T-helper 2 cell treated with Interferon-gamma antibody and Interleukin-4, amounts not matched to agents 100 ng/mL and 5 ng/mL, for 36 hours (primary cell): Measurements from ENCODE around the gene NUB1. TPM values are rescaled to one million over a fixed set of nuclear protein-coding genes. Genes with fewer than 3 reads are reported as not detected.

Experiments
- intact Hi-C: fragments of 100-400 bp; cut with micrococcal nuclease; formaldehyde crosslinking; loops from one replicate; pipeline ENCODE4 v1.15.1; 2023
- total RNA-seq: library from RNA; stranded (reverse); gene quantifications from 2 replicates; pipeline ENCODE4 v1.2.3, GENCODE V29; 2022

The NUB1 gene
- total RNA-seq, 1 donor from 2014 or later = 60.2 TPM

- intact Hi-C loops = no loop called here
These were observed 46.8 kb downstream of the NUB1 start for GRCh38 chr7:151388430-151388829.

DNA sequence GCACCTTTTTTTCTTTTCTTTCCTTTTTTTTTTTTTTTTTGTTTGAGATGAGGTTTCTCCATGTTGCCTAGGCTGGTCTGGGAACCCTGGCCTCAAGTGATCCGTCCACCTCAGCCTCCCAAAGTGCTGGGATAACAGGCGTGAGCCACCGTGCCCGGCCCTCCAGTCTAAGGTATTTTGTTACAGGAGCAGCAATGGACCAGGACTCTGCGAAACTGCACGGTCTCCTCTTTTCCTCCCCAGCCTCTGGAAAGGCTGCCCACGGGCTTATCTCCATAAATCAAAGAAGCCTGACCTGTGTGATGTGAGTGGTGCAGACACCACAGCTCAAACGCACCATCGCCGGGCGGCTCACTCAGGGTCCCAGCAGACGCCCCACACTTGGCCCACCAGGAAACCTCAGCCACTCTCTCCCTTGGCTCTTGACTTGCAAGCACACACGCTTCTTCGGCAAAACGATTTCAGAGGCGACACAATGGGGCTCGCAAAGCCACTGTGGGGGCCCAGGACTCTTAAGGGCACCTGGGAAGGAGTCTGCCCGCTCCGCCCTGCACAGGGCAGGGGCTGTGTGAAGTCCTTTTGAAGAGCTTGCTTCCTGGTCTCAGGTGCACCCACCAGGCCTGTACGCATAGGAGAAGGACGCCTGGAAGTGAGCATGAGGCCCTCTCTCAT is 47.6 kb downstream of the NUB1 start:
- intact Hi-C loops = no loop called here

- intact Hi-C loops = no loop called here
These were observed 48.4 kb downstream of the NUB1 start for GRCh38 chr7:151389768-151390597.

GRCh38 chr7:151390598-151391357 is 49.2 kb downstream of the NUB1 start:
- intact Hi-C loops = no loop called here

DNA sequence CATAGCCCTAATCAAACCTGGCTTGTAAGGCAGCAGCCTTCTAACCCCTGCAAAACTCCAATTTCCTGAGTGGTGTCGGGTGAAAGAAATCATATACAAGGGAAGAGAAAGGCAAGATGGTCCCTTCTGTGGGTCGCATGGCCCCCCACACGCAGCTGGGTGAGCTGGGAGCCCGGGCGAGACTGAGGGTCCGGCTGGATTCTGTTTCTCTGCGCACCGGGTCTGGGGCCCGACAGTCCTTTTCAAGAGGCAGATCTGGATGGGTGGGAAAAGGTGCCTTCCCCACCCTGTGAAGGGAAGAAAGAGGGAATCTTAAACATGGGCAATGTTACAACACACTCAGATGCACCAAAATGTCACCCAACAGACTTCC is 49.7 kb downstream of the NUB1 start:
- intact Hi-C loops = no loop called here

- intact Hi-C loops = no loop called here
These were observed 50.4 kb downstream of the NUB1 start for GRCh38 chr7:151392002-151392401.

- intact Hi-C loops = no loop called here
These were observed 50.8 kb downstream of the NUB1 start for GRCh38 chr7:151392426-151392825.

DNA sequence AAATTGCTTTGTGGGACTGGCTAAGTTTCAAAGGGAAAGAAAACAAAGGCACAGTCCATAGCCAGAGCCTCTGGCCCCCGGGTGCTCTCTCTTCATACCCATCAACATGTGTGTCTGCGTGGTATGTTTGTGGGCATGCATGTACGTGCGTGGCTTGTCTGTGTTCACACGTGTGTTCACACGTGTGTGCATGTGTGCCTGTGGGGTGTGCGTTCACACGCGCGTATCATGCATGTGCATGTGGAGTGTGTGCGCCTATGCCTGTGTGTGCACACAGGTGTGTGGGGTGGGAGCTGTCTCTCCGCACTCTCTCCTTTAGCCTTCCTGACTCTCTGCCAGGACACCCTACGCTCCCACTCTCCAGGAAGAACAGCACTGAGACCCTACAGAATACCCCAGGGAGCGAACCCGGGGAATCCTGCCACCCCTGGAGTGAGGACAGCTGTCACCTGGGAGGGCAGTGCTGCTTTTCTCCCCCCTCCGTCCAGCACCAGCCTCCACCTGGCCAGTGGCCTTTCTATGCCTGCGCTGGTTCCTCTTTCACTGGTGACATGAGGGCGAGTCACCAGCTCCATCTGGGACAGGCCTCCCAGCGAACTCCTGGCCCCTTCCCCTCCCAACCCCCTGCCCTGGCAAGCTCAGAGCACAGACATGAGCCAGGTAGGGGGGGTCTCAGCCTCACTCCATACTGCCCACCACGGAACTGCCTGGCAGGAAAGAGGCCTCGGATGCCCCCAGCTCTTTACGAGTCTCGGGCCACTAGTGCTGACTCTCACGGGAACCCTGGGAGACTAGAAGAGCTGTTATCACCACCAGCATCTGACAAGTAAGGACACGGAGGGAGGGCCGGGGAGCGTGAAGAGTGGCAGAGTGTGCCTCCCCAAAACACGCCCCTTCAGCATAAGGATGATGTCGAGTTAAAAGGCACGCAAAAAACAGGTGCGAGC is 51.7 kb downstream of the NUB1 start:
- intact Hi-C loops = no loop called here

- intact Hi-C loops = no loop called here
These were observed 52.7 kb downstream of the NUB1 start for GRCh38 chr7:151394076-151395035.

GRCh38 chr7:151395036-151395367 is 53.4 kb downstream of the NUB1 start:
- intact Hi-C loops = no loop called here

GRCh38 chr7:151396328-151396970 is 54.8 kb downstream of the NUB1 start:
- intact Hi-C loops = no loop called here

DNA sequence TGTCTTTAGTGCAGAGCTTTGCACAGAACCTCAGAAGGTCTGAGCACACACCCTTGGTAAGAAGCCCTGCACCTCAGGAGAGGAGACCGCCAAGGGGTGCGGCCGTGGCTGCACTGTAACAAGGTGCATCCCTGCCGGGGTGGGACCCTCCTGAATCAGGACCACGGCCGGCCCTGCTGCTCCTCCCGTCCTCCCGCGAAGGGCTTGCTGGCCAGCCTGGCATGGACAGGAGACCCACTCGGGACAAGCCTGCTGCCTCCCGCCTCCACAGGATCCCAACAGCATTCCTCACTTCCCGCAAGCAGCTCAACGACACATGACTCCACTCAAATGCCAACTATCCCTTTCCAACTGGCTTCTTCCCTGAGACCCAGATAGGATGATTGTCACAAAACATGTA is 55.4 kb downstream of the NUB1 start:
- intact Hi-C loops = no loop called here

DNA sequence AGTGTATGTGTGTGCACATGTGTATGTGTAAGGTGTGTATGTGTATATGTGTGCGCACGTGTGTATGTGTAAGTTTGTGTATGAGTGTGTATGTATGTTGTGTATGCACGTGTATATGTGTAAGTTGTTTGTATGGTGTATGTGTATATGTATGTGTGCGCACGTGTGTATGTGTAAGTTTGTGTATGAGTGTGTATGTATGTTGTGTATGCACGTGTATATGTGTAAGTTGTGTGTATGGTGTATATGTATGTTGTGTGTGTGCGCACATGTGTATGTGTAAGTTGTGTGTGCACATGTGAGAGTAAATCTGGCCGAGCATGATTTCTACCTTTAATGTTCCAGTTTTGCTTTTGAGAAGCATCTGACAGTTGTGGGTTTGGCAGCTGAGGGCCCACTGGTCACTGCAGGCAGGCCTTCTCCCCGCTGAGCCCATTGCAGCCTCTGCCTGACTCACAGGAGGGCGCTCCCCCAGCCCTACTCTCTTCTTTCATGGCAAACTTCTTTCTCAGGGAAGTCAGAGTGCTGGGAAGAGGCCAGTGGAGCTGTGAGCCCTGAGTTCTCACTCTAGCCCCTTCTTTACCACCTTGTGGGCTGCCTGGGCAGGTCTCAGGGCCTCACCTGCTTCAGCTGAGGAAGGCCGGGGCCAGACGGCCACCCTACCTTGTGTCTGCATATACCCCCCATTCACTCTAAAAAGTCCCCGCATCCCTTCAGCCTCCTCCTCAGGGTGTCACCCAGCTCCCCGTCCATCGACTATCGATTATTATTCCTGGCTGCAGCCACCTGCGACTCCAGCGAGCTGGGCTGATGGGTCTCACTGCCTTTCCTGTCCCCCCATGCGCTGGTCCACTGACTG is 57.1 kb downstream of the NUB1 start:
- intact Hi-C loops = no loop called here

DNA sequence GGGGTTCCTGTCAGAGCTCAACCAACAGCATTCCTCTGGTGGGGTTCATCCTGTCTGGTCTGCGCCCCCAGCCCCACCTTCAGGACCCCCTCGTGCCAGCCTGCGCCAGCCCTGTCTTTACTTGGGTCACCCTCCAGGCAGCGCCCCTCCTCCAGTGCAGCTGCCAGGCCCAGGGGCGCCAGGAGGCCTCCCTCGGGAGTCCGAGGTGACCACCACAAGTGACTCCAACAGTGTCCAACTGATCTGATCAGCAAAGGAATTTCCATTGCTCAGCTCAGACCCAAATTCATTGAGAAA is 57.6 kb downstream of the NUB1 start:
- intact Hi-C loops = no loop called here

- intact Hi-C loops = no loop called here
These were observed 58.3 kb downstream of the NUB1 start for GRCh38 chr7:151399906-151400305.

- intact Hi-C loops = no loop called here
These were observed 59.2 kb downstream of the NUB1 start for GRCh38 chr7:151400626-151401315.

- intact Hi-C loops = no loop called here
These were observed 60.6 kb downstream of the NUB1 start for GRCh38 chr7:151402029-151402835.
